ENCODE data around the gene ENTPD6. TPM values are rescaled to one million over a fixed set of nuclear protein-coding genes. Genes with fewer than 3 reads are reported as not detected.
A peak's percentile ranks its signal among the peaks of the same experiment; 100 is the strongest.
"Not testable (repeated sequence)": the region's sequence is repeated elsewhere in the genome, so short reads cannot be mapped to it uniquely, and the experiment has no call there.

ENTPD6 gene
- total RNA-seq, 1 experiment from 2014 or later: 51.2 TPM

GRCh38 chr20:25176184-25176583 lies 19.3 kb upstream of the ENTPD6 start:
- no peak for DNase-seq

GRCh38 chr20:25177890-25178321 lies 17.6 kb upstream of the ENTPD6 start:
- no peaks in the 10 kb centered on the region for H3K36me3 ChIP-seq (replicated peaks; ENCODE audit: control insufficient read depth, insufficient read depth, low read length)
- H3K27me3 ChIP-seq (ENCODE audit: control insufficient read depth, insufficient read depth, low read length): no peaks in the 10 kb centered on the region
- DNase-seq: no peak
- no peak overlapping the region for H3K4me3 ChIP-seq (ENCODE audit: insufficient read depth, low read depth, low read length)

More at GRCh38 chr20:25176184-25176583, 19.3 kb upstream of the ENTPD6 start:
- Histone ChIP-seq H3K36me3 (replicated peaks; ENCODE audit: control insufficient read depth, insufficient read depth, low read length) (no peaks in the 10 kb centered on the region), H3K27me3 (ENCODE audit: control insufficient read depth, insufficient read depth, low read length) (no peaks in the 10 kb centered on the region), H3K4me3 (ENCODE audit: insufficient read depth, low read depth, low read length) (no peak overlapping the region)

- DNase-seq: peak; percentile 70
These were observed 16.7 kb upstream of the ENTPD6 start for GRCh38 chr20:25178563-25179438.

GRCh38 chr20:25179439-25180089 lies 15.9 kb upstream of the ENTPD6 start:
- Histone ChIP-seq H3K27me3 (ENCODE audit: control insufficient read depth, insufficient read depth, low read length) (no peaks in the 10 kb centered on the region), H3K4me3 (ENCODE audit: insufficient read depth, low read depth, low read length) (no peak overlapping the region), H3K36me3 (replicated peaks; ENCODE audit: control insufficient read depth, insufficient read depth, low read length) (no peaks in the 10 kb centered on the region)
- no peak for DNase-seq

More at GRCh38 chr20:25178563-25179438, 16.7 kb upstream of the ENTPD6 start:
- Histone ChIP-seq H3K27me3 (ENCODE audit: control insufficient read depth, insufficient read depth, low read length) (no peaks in the 10 kb centered on the region), H3K4me3 (ENCODE audit: insufficient read depth, low read depth, low read length) (no peak overlapping the region), H3K36me3 (replicated peaks; ENCODE audit: control insufficient read depth, insufficient read depth, low read length) (no peaks in the 10 kb centered on the region)

- not testable (repeated sequence) for H3K27me3 ChIP-seq (ENCODE audit: control insufficient read depth, insufficient read depth, low read length); H3K36me3 ChIP-seq (replicated peaks; ENCODE audit: control insufficient read depth, insufficient read depth, low read length); DNase-seq; H3K4me3 ChIP-seq (ENCODE audit: insufficient read depth, low read depth, low read length)
These were observed 11.1 kb upstream of the ENTPD6 start for GRCh38 chr20:25184391-25184790.

- H3K27me3 ChIP-seq (ENCODE audit: control insufficient read depth, insufficient read depth, low read length): no peaks in the 10 kb centered on the region
- H3K36me3 ChIP-seq (replicated peaks; ENCODE audit: control insufficient read depth, insufficient read depth, low read length): no peaks in the 10 kb centered on the region
- no peak overlapping the region for H3K4me3 ChIP-seq (ENCODE audit: insufficient read depth, low read depth, low read length)
- no peak for DNase-seq
These were observed 8.3 kb upstream of the ENTPD6 start for GRCh38 chr20:25187220-25187619.

- no peak for DNase-seq
- H3K27me3 ChIP-seq (ENCODE audit: control insufficient read depth, insufficient read depth, low read length): no peaks in the 10 kb centered on the region
These were observed 7.9 kb upstream of the ENTPD6 start for GRCh38 chr20:25187635-25188034.

GRCh38 chr20:25188218-25188617 lies 7.3 kb upstream of the ENTPD6 start:
- DNase-seq: no peak
- Histone ChIP-seq H3K27me3 (ENCODE audit: control insufficient read depth, insufficient read depth, low read length) (no peaks in the 10 kb centered on the region), H3K4me3 (ENCODE audit: insufficient read depth, low read depth, low read length) (no peak overlapping the region), H3K36me3 (replicated peaks; ENCODE audit: control insufficient read depth, insufficient read depth, low read length) (no peaks in the 10 kb centered on the region)

More at GRCh38 chr20:25187635-25188034, 7.9 kb upstream of the ENTPD6 start:
- no peak overlapping the region for H3K4me3 ChIP-seq (ENCODE audit: insufficient read depth, low read depth, low read length)
- no peaks in the 10 kb centered on the region for H3K36me3 ChIP-seq (replicated peaks; ENCODE audit: control insufficient read depth, insufficient read depth, low read length)

- Histone ChIP-seq H3K4me3 (ENCODE audit: insufficient read depth, low read depth, low read length) (no peak overlapping the region), H3K36me3 (replicated peaks; ENCODE audit: control insufficient read depth, insufficient read depth, low read length) (no peaks in the 10 kb centered on the region), H3K27me3 (ENCODE audit: control insufficient read depth, insufficient read depth, low read length) (no peaks in the 10 kb centered on the region)
- DNase-seq: no peak
These were observed 4.5 kb upstream of the ENTPD6 start for GRCh38 chr20:25191051-25191450.

- no peak for DNase-seq
- H3K27me3 ChIP-seq (ENCODE audit: control insufficient read depth, insufficient read depth, low read length): peaks cover 5% of the 10 kb centered on the region
- H3K4me3 ChIP-seq (ENCODE audit: insufficient read depth, low read depth, low read length): no peak overlapping the region
- H3K36me3 ChIP-seq (replicated peaks; ENCODE audit: control insufficient read depth, insufficient read depth, low read length): no peaks in the 10 kb centered on the region
These were observed 3.8 kb upstream of the ENTPD6 start for GRCh38 chr20:25191689-25192088.

- peaks cover 5% of the 10 kb centered on the region for H3K27me3 ChIP-seq (ENCODE audit: control insufficient read depth, insufficient read depth, low read length)
- no peak overlapping the region for H3K4me3 ChIP-seq (ENCODE audit: insufficient read depth, low read depth, low read length)
- no peak for DNase-seq
- no peaks in the 10 kb centered on the region for H3K36me3 ChIP-seq (replicated peaks; ENCODE audit: control insufficient read depth, insufficient read depth, low read length)
These were observed 1.7 kb upstream of the ENTPD6 start for GRCh38 chr20:25193843-25194242.

GRCh38 chr20:25194333-25194972 lies 1.1 kb upstream of the ENTPD6 start:
- Histone ChIP-seq H3K4me3 (ENCODE audit: insufficient read depth, low read depth, low read length) (no peak overlapping the region), H3K36me3 (replicated peaks; ENCODE audit: control insufficient read depth, insufficient read depth, low read length) (no peaks in the 10 kb centered on the region), H3K27me3 (ENCODE audit: control insufficient read depth, insufficient read depth, low read length) (peaks cover 5% of the 10 kb centered on the region)
- no peak for DNase-seq

GRCh38 chr20:25195962-25196785 lies 662 bp downstream of the ENTPD6 start:
- H3K27me3 ChIP-seq (ENCODE audit: control insufficient read depth, insufficient read depth, low read length): peaks cover 5% of the 10 kb centered on the region
- peak; percentile 79 for DNase-seq
- no peaks in the 10 kb centered on the region for H3K36me3 ChIP-seq (replicated peaks; ENCODE audit: control insufficient read depth, insufficient read depth, low read length)
- peak overlapping the region; percentile 86 for H3K4me3 ChIP-seq (ENCODE audit: insufficient read depth, low read depth, low read length)

GRCh38 chr20:25196786-25197120 lies 1.2 kb downstream of the ENTPD6 start:
- no peaks in the 10 kb centered on the region for H3K36me3 ChIP-seq (replicated peaks; ENCODE audit: control insufficient read depth, insufficient read depth, low read length)
- H3K27me3 ChIP-seq (ENCODE audit: control insufficient read depth, insufficient read depth, low read length): peaks cover 5% of the 10 kb centered on the region
- DNase-seq: peak; percentile 60
- peak overlapping the region; percentile 86 for H3K4me3 ChIP-seq (ENCODE audit: insufficient read depth, low read depth, low read length)
